ENCODE results near the gene PFKP.

The PFKP gene

GRCh38 chr10:3067118-3067858 is at the start of gene PFKP:
Gene PFKP, plus strand, starts transcription at chr10:3067548. Its CDS starts 48 bp downstream, at chr10:3067596.
- DNase-seq (ENCODE audit: low read depth, low spot score), result no peak
- in situ Hi-C loops (cut with HindIII; ENCODE audit: low sequenced_read_pairs), result no loop called here
- no peak for TF ChIP-seq CTCF (IDR thresholded peaks at IDR 0.05; ENCODE audit: low read depth, low read length)
- H3K4me3 ChIP-seq (ENCODE audit: low read depth, low read length), result peak within 1 kb of the TSS; percentile 73

- no peak for TF ChIP-seq CTCF (IDR thresholded peaks at IDR 0.05; ENCODE audit: low read depth, low read length)
- in situ Hi-C loops (cut with HindIII; ENCODE audit: low sequenced_read_pairs), result no loop called here
- no peak overlapping the region for H3K4me3 ChIP-seq (ENCODE audit: low read depth, low read length)
- DNase-seq (ENCODE audit: low read depth, low spot score), result no peak
These were observed 49.1 kb upstream of the PFKP start for GRCh38 chr10:3018247-3018646.

GRCh38 chr10:3020311-3020710 is 47.0 kb upstream of the PFKP start:
- DNase-seq (ENCODE audit: low read depth, low spot score), result no peak
- no peak for TF ChIP-seq CTCF (IDR thresholded peaks at IDR 0.05; ENCODE audit: low read depth, low read length)
- in situ Hi-C loops (cut with HindIII; ENCODE audit: low sequenced_read_pairs), result no loop called here
- no peak overlapping the region for H3K4me3 ChIP-seq (ENCODE audit: low read depth, low read length)

- no peak for DNase-seq (ENCODE audit: low read depth, low spot score)
- H3K4me3 ChIP-seq (ENCODE audit: low read depth, low read length), result no peak overlapping the region
- TF ChIP-seq CTCF (IDR thresholded peaks at IDR 0.05; ENCODE audit: low read depth, low read length), result no peak
- in situ Hi-C loops (cut with HindIII; ENCODE audit: low sequenced_read_pairs), result no loop called here
These were observed 46.5 kb upstream of the PFKP start for GRCh38 chr10:3020881-3021280.

- no peak overlapping the region for H3K4me3 ChIP-seq (ENCODE audit: low read depth, low read length)
- no peak for DNase-seq (ENCODE audit: low read depth, low spot score)
- in situ Hi-C loops (cut with HindIII; ENCODE audit: low sequenced_read_pairs), result no loop called here
- no peak for TF ChIP-seq CTCF (IDR thresholded peaks at IDR 0.05; ENCODE audit: low read depth, low read length)
These were observed 45.3 kb upstream of the PFKP start for GRCh38 chr10:3022027-3022426.

- H3K4me3 ChIP-seq (ENCODE audit: low read depth, low read length), result no peak overlapping the region
- no peak for TF ChIP-seq CTCF (IDR thresholded peaks at IDR 0.05; ENCODE audit: low read depth, low read length)
- in situ Hi-C loops (cut with HindIII; ENCODE audit: low sequenced_read_pairs), result no loop called here
These were observed 43.5 kb upstream of the PFKP start for GRCh38 chr10:3023892-3024291.

More at GRCh38 chr10:3023892-3024291, 43.5 kb upstream of the PFKP start:
- DNase-seq (ENCODE audit: low read depth, low spot score), result no peak

Data from astrocyte of the spinal cord (primary cell).